ENCODE results near the gene MARCHF2.

The MARCHF2 gene

GRCh38 chr19:8468124-8468523 is 55.0 kb downstream of the MARCHF2 start:
- TF ChIP-seq CEBPB (IDR thresholded peaks at IDR 0.05) (no peak), TCF12 (IDR thresholded peaks at IDR 0.05; ENCODE audit: low read depth) (no peak), NFIC (IDR thresholded peaks at IDR 0.05) (no peak), EGR1 (IDR thresholded peaks at IDR 0.05) (no peak), USF1 (IDR thresholded peaks at IDR 0.05) (no peak), EP300 (IDR thresholded peaks at IDR 0.05; ENCODE audit: borderline replicate concordance) (no peak), YY1 (IDR thresholded peaks at IDR 0.05; ENCODE audit: low read depth) (no peak), ZBTB7A (IDR thresholded peaks at IDR 0.05; ENCODE audit: low read depth) (no peak), FOXM1 (IDR thresholded peaks at IDR 0.05; ENCODE audit: borderline replicate concordance, low read depth) (no peak), CREB1 (IDR thresholded peaks at IDR 0.05; ENCODE audit: low read depth) (no peak), RAD21 (IDR thresholded peaks at IDR 0.05; ENCODE audit: low read depth) (no peak), TEAD4 (IDR thresholded peaks at IDR 0.05) (no peak)

- TF ChIP-seq TCF12 (IDR thresholded peaks at IDR 0.05; ENCODE audit: low read depth) (no peak), TAF1 (IDR thresholded peaks at IDR 0.05; ENCODE audit: low read depth) (no peak), CREB1 (IDR thresholded peaks at IDR 0.05; ENCODE audit: low read depth) (no peak), YY1 (IDR thresholded peaks at IDR 0.05; ENCODE audit: low read depth) (no peak)
These were observed 55.8 kb downstream of the MARCHF2 start for GRCh38 chr19:8468761-8469373.

DNA sequence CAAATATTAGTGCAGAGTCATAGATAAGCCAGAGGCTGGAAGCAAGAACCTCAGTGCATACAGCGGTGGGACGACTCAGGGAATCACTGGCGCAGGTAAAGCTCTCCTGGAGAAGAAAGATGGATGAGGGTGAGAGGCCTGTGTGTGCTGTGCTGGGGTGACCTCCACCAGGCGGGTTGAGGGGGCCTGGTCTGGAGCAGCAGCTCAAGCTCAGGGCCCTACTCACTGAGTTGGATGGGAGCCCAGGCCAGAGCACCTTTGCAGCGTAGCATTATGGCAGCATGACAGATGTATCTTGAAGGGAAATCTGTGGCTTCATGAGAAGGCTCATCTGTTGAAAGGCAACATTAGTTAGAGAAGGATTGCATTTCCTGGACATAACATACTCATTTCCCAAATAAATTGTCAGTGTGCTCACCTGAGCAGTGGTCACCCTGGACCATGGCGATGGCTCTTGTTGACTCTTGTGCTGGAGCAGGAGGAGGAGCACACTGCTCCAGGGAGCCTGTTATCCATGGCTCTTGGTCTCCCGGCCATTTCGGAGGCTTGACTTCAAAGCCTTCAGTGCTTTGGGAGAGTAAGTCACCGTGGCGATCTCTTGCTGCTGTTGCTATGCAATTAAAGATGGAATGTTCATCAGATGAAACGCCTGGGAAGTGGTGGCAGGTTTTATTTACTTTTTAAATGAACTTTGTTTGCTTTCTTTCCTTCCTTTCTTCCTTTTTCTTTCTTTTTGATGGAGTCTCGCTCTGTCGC is 56.7 kb downstream of the MARCHF2 start:
- TF ChIP-seq ZBTB7A (IDR thresholded peaks at IDR 0.05; ENCODE audit: low read depth) (no peak), TCF12 (IDR thresholded peaks at IDR 0.05; ENCODE audit: low read depth) (no peak), USF1 (IDR thresholded peaks at IDR 0.05) (no peak), MAX (IDR thresholded peaks at IDR 0.05) (no peak), TEAD4 (IDR thresholded peaks at IDR 0.05) (no peak), EP300 (IDR thresholded peaks at IDR 0.05; ENCODE audit: borderline replicate concordance) (no peak)

DNA sequence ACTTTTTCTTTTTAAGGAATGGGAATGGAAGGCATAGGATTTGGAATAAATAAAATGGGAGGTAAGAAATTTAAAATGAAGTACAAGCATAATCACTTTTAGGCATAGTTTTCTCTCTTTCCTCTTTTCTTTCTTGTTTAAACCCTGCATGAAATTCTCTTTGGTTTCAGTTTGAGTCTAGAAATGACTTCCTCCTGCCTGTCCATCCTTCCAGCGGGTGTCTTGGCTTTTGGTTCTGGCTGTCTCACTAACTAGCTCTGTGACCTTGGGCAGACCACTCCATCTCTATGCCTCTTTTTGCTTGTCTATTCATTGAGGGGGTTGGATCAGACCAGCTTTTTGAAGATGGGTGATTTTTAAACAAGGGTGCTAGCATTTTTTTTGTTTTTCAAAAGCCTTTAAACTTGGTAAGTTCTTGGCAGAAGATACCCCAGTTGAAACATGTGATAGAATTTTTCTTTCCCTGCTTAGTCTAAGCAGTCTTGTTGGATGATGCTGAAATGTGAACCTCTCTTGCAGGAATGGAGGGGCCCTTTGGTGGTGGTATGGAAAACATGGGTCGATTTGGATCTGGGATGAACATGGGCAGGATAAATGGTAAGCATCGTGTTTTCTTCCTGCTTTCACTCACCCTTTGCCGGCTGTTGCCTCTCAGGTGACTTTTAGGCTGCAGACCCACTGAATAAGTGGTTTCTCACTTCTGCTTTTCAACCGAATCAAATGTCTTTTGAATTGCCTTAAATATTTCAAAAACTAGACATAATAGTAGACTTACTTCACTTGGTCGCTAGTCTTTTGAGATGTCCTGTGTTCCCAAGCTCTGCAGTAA is 60.8 kb downstream of the MARCHF2 start:
- TF ChIP-seq FOXM1 (IDR thresholded peaks at IDR 0.05; ENCODE audit: borderline replicate concordance, low read depth) = no peak
- no peak for TF ChIP-seq CEBPB (IDR thresholded peaks at IDR 0.05)
- TF ChIP-seq TCF12 (IDR thresholded peaks at IDR 0.05; ENCODE audit: low read depth) = no peak
- TF ChIP-seq RAD21 (IDR thresholded peaks at IDR 0.05; ENCODE audit: low read depth) = no peak
- TF ChIP-seq TAF1 (IDR thresholded peaks at IDR 0.05; ENCODE audit: low read depth) = no peak
- no peak for TF ChIP-seq USF1 (IDR thresholded peaks at IDR 0.05)
- TF ChIP-seq MAX (IDR thresholded peaks at IDR 0.05) = no peak
- TF ChIP-seq ZBTB7A (IDR thresholded peaks at IDR 0.05; ENCODE audit: low read depth) = no peak
- TF ChIP-seq TEAD4 (IDR thresholded peaks at IDR 0.05) = no peak
- no peak for TF ChIP-seq CREB1 (IDR thresholded peaks at IDR 0.05; ENCODE audit: low read depth)
- TF ChIP-seq YY1 (IDR thresholded peaks at IDR 0.05; ENCODE audit: low read depth) = no peak
- no peak for TF ChIP-seq EGR1 (IDR thresholded peaks at IDR 0.05)
- no peak for TF ChIP-seq NFIC (IDR thresholded peaks at IDR 0.05)
- TF ChIP-seq, protein P1, sequence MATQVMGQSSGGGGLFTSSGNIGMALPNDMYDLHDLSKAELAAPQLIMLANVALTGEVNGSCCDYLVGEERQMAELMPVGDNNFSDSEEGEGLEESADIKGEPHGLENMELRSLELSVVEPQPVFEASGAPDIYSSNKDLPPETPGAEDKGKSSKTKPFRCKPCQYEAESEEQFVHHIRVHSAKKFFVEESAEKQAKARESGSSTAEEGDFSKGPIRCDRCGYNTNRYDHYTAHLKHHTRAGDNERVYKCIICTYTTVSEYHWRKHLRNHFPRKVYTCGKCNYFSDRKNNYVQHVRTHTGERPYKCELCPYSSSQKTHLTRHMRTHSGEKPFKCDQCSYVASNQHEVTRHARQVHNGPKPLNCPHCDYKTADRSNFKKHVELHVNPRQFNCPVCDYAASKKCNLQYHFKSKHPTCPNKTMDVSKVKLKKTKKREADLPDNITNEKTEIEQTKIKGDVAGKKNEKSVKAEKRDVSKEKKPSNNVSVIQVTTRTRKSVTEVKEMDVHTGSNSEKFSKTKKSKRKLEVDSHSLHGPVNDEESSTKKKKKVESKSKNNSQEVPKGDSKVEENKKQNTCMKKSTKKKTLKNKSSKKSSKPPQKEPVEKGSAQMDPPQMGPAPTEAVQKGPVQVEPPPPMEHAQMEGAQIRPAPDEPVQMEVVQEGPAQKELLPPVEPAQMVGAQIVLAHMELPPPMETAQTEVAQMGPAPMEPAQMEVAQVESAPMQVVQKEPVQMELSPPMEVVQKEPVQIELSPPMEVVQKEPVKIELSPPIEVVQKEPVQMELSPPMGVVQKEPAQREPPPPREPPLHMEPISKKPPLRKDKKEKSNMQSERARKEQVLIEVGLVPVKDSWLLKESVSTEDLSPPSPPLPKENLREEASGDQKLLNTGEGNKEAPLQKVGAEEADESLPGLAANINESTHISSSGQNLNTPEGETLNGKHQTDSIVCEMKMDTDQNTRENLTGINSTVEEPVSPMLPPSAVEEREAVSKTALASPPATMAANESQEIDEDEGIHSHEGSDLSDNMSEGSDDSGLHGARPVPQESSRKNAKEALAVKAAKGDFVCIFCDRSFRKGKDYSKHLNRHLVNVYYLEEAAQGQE (IDR thresholded peaks at IDR 0.05; ENCODE audit: low read depth) = no peak
- no peak for TF ChIP-seq EP300 (IDR thresholded peaks at IDR 0.05; ENCODE audit: borderline replicate concordance)

GRCh38 chr19:8475005-8475404 is 61.9 kb downstream of the MARCHF2 start:
- TF ChIP-seq, protein P1 (IDR thresholded peaks at IDR 0.05; ENCODE audit: low read depth) = no peak
- TF ChIP-seq USF1 (IDR thresholded peaks at IDR 0.05) (no peak), TCF12 (IDR thresholded peaks at IDR 0.05; ENCODE audit: low read depth) (no peak), CEBPB (IDR thresholded peaks at IDR 0.05) (no peak), FOXM1 (IDR thresholded peaks at IDR 0.05; ENCODE audit: borderline replicate concordance, low read depth) (no peak), RAD21 (IDR thresholded peaks at IDR 0.05; ENCODE audit: low read depth) (no peak), MAX (IDR thresholded peaks at IDR 0.05) (no peak), NFIC (IDR thresholded peaks at IDR 0.05) (no peak), YY1 (IDR thresholded peaks at IDR 0.05; ENCODE audit: low read depth) (no peak), TAF1 (IDR thresholded peaks at IDR 0.05; ENCODE audit: low read depth) (no peak), EP300 (IDR thresholded peaks at IDR 0.05; ENCODE audit: borderline replicate concordance) (no peak), TEAD4 (IDR thresholded peaks at IDR 0.05) (no peak), EGR1 (IDR thresholded peaks at IDR 0.05) (no peak), CREB1 (IDR thresholded peaks at IDR 0.05; ENCODE audit: low read depth) (no peak), ZBTB7A (IDR thresholded peaks at IDR 0.05; ENCODE audit: low read depth) (no peak)

Data from Ishikawa (cell line).